Tibial nerve (tissue), 3 donors: Measurements from ENCODE around the gene ADCY10.

Experiments used
- POLR2A ChIP-seq, 2 donors: fragments of 450-650 bp; IDR thresholded peaks; one replicate each; pipeline ENCODE4 v1.6.1; 2017; ENCODE audit warnings: antibody characterized with exemption in 2 of 2, mild to moderate bottlenecking in 2 of 2, moderate library complexity in 2 of 2
- TF ChIP-seq, protein P1 (sequence below), 5 experiments: fragments of 200-600 bp in 3 of 5; fragments of 450-650 bp in 2 of 5; sonication (generic) in 3 of 5; IDR thresholded peaks; one replicate each; pipeline ENCODE4 v1.5.1; 2016 to 2019; ENCODE audit warnings: antibody characterized with exemption in 5 of 5, mild to moderate bottlenecking in 3 of 5, moderate library complexity in 2 of 5

DNA sequence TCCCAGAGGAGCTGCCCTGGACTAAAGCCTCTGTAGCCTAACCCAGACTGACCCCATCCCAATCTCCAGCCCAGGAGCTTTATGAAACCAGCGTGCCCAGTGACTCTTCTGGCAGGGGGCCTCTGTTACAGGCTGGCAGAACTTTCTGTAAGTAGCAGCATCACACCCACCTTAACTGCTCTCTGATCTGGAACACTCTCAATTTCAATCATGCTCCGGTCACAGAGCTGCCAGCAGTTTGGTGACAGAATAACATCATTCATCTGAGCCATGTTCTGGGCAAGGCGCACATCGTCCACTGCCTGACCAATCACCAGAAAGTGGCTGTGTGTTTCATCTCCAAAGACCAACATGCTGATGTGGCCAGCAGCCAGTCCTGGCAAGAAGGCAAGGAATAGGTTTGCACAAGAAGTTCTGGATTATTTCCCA, 14.7 kb downstream of the ADCY10 start:
- TF ChIP-seq POLR2A (IDR thresholded peaks at IDR 0.05), result no peak
- TF ChIP-seq, protein P1, sequence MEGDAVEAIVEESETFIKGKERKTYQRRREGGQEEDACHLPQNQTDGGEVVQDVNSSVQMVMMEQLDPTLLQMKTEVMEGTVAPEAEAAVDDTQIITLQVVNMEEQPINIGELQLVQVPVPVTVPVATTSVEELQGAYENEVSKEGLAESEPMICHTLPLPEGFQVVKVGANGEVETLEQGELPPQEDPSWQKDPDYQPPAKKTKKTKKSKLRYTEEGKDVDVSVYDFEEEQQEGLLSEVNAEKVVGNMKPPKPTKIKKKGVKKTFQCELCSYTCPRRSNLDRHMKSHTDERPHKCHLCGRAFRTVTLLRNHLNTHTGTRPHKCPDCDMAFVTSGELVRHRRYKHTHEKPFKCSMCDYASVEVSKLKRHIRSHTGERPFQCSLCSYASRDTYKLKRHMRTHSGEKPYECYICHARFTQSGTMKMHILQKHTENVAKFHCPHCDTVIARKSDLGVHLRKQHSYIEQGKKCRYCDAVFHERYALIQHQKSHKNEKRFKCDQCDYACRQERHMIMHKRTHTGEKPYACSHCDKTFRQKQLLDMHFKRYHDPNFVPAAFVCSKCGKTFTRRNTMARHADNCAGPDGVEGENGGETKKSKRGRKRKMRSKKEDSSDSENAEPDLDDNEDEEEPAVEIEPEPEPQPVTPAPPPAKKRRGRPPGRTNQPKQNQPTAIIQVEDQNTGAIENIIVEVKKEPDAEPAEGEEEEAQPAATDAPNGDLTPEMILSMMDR (IDR thresholded peaks at IDR 0.05), result no peak
